Globus pallidus (tissue), 1 donor: ENCODE measurements around the gene BRS3.
A peak's percentile ranks its signal among the peaks of the same experiment; 100 is the strongest.

Experiments
- DNase-seq: peaks from one replicate; pipeline ENCODE4 v3.0.0-alpha.2; 2015; ENCODE audit warnings: low spot score

Gene BRS3

DNA sequence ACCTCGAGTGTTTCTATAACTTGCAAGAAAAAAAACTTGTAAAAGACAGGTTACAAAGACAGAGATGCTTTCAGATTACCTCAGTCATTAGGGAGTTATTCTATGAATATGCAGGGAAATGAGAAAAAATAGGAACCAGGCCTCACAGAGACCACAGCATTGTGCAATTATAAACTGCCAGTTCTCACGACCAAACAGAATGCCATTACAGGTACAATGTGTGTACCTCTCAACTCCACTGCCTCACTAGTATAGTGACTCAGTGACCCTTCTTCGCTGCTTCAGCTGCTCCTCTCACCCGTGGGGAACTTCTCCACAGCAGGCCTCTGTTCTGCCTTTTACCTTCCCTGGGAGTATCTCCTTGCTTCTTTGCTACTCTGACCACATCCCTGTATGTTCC is 7.3 kb downstream of the BRS3 start:
- no peak for DNase-seq

GRCh38 chrX:136496186-136496763 is 8.5 kb downstream of the BRS3 start:
- DNase-seq: no peak

GRCh38 chrX:136496764-136497555 is 9.2 kb downstream of the BRS3 start:
- DNase-seq: peak; percentile 72

DNA sequence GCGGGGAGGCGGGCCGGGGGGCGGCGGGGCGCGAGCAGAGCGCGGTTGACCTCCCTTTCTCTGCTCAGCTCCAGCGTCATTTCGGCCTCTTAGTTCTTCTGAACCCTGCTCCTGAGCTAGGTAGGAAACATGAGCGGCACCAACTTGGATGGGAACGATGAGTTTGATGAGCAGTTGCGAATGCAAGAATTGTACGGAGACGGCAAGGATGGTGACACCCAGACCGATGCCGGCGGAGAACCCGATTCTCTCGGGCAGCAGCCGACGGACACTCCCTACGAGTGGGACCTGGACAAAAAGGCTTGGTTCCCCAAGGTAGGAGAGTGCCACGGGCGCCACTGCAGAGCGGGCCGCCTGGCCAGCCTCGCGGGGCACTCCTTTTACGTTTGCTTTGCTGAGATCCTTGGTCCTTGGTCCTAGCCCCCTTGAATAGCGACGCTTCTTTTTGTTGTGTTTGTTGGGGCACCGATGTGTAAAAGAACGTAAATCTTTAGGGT is 9.9 kb downstream of the BRS3 start, which contains the start of gene HTATSF1:
TSS of gene HTATSF1 (plus strand) at position 37 of the 497 bp plus-strand sequence. CDS start at position 130, 93 bp downstream.
- DNase-seq: no peak

DNA sequence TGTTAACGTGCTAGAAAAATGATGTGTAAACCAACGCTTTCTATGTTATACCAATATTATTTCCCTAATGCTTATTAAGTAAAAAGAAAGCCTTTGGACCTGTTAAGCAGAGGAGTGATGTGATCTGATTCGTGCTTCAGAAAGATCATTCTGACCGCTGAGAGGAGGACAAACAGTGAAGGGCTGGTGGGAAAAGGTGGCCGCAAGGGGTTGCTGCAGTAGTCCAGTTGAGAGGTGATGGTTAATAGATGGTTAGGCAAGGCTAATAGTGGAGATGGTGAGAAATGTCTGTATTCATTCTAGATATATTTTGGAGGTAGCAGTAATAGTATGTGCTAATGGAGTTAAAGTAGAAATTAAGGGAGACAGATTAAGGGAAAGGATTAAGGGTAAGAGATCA is 31.3 kb downstream of the BRS3 start:
- DNase-seq: no peak

- no peak for DNase-seq
Observed at GRCh38 chrX:136523770-136524169, 36.0 kb downstream of the BRS3 start.

GRCh38 chrX:136525738-136526606 is 38.2 kb downstream of the BRS3 start:
- peak; percentile 45 for DNase-seq

- DNase-seq: no peak
Observed at GRCh38 chrX:136528645-136529315, 41.0 kb downstream of the BRS3 start.

DNA sequence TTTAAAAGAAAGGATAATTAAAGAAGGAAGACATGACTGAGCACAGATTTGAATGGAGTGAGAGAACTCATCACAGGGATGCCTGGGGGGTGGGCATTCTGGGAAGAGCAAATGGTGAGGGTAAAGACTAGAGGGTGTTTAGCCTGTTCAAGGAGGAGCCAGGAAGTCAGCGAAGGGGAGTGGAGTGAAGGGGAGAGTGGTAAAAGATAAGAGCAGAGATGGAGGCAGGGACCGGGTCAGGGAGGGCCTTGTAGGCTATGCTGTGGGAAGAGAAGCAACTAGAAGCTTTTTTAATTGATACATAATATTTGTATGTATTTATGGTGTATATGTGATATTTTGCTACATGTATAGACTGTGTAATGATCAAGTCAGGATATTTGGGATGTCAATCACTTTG is 42.0 kb downstream of the BRS3 start:
- no peak for DNase-seq

GRCh38 chrX:136531951-136532350 is 44.2 kb downstream of the BRS3 start, which contains the start of gene VGLL1:
VGLL1 (plus strand) TSS chrX:136532215; CDS start chrX:136536021, 3,806 bp downstream.
- no peak for DNase-seq

GRCh38 chrX:136534131-136534530 is 46.4 kb downstream of the BRS3 start:
- no peak for DNase-seq

GRCh38 chrX:136538811-136539210 is 51.1 kb downstream of the BRS3 start:
- DNase-seq: no peak

- no peak for DNase-seq
Observed at GRCh38 chrX:136540226-136540625, 52.5 kb downstream of the BRS3 start.

DNA sequence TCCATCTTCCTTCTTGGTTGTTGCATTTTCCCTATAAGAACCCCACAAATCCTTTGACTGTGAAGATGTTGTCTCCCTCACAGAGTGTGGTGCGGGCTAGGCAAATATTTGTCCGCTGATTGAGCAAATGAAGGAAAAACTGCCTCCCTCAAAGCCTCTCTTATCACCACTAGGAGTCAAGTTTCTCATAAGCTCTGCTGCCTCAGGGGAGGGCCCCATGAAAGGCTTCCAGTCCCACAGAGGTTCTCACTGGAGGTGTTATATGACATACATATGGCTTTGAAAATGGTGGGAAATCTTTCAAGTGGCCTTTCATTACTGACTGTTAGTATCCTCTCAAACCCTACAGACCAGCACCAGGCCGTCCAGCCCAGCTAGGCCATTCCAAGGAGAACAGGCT is 53.5 kb downstream of the BRS3 start:
- no peak for DNase-seq

DNA sequence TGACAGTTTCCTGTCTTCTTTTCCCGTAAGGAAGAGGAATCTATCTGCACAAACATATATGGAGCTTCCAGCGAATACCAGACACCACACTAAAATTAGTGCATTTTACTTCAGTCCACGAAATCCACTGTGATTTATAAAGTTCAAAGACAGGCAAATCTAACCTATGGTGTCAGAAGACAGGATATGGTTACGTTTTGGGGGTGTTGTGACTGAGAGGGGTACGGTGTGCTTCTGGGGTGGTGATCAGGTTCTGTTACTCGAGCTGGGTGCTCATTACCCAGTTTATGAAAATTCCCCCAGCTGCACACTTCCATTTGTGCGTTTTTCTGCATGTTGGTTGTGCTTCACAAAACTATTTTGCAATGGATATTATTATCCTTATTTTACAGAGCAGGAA is 54.5 kb downstream of the BRS3 start:
- no peak for DNase-seq
